ENCODE data around the gene C1orf21.

C1orf21 gene

DNA sequence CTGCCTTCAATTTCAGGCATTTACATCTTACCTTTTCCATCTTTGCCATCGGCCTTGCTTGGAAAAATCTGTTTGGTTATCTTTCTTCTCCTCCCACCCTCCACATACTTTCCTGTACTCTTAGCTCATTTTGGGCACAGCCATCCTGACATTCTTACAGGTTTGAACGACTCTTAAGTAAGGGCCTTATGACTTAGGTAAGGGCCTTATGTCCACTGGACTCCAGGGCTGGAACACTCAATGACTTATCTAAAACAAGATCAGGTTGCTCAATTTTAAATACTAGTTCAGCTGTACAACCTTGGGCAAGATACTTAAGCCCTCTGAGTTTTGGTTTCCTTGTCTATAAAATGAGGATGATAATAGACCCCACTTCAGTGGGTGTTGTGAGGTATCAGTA lies 40.9 kb downstream of the C1orf21 start:
- Histone ChIP-seq H3K36me3 (ENCODE audit: control insufficient read depth, insufficient read depth, low read length, severe bottlenecking) (no peaks in the 10 kb centered on the region), H3K4me3 (ENCODE audit: low read length) (no peak overlapping the region), H3K4me1 (ENCODE audit: control insufficient read depth, insufficient read depth, low read length) (no peaks in the 10 kb centered on the region), H3K9me3 (ENCODE audit: control insufficient read depth, low read length) (no peaks in the 10 kb centered on the region), H3K27me3 (replicated peaks; ENCODE audit: control insufficient read depth, insufficient read depth, low read length) (no peaks in the 10 kb centered on the region), H3K9ac (ENCODE audit: low read length) (no peak overlapping the region)
- DNase-seq (ENCODE audit: low read depth), result no peak

DNA sequence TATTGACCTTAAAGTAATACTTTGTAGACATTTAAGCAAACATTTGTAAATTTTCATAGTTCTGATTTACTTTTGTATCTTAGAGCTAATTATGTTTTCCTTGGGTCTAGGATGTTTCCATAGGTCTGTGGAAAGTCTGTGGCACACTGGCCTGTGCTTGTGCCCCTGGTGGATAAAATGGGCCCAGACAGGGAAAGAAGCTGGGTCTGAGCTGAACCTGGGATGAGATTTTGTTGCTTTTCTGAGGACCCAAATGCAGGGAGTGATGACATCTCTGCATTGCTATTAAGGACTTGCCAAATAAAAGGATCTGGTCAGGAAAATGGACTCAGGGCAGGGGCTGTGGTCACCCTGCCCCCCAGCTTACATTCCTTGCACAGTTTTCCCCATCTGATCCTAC lies 41.8 kb downstream of the C1orf21 start:
- no peaks in the 10 kb centered on the region for H3K9me3 ChIP-seq (ENCODE audit: control insufficient read depth, low read length)
- H3K4me1 ChIP-seq (ENCODE audit: control insufficient read depth, insufficient read depth, low read length), result no peaks in the 10 kb centered on the region
- no peak overlapping the region for H3K4me3 ChIP-seq (ENCODE audit: low read length)
- no peak overlapping the region for H3K9ac ChIP-seq (ENCODE audit: low read length)
- no peak for DNase-seq (ENCODE audit: low read depth)
- no peaks in the 10 kb centered on the region for H3K27me3 ChIP-seq (replicated peaks; ENCODE audit: control insufficient read depth, insufficient read depth, low read length)
- H3K36me3 ChIP-seq (ENCODE audit: control insufficient read depth, insufficient read depth, low read length, severe bottlenecking), result no peaks in the 10 kb centered on the region

DNA sequence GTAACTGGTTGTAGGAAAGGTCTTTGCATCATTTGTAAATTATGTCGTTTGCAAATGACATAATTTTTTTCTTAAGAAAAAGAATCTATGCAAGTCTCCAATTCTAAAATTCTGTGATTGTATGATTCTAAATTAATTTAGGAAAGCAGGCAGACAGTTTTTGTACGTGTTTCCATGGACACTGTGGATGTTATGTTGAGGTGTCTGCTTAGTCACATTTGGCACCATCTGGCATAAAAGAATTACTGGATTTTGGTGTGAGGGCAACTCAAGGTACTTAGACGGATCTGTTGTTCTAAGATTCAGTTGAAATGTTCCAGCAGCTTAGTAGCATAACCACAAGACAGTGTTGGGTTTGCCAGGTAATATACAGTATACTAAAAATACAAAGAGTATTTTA lies 42.5 kb downstream of the C1orf21 start:
- Histone ChIP-seq H3K4me3 (ENCODE audit: low read length) (no peak overlapping the region), H3K36me3 (ENCODE audit: control insufficient read depth, insufficient read depth, low read length, severe bottlenecking) (no peaks in the 10 kb centered on the region), H3K27me3 (replicated peaks; ENCODE audit: control insufficient read depth, insufficient read depth, low read length) (no peaks in the 10 kb centered on the region), H3K9me3 (ENCODE audit: control insufficient read depth, low read length) (no peaks in the 10 kb centered on the region), H3K9ac (ENCODE audit: low read length) (no peak overlapping the region), H3K4me1 (ENCODE audit: control insufficient read depth, insufficient read depth, low read length) (no peaks in the 10 kb centered on the region)
- no peak for DNase-seq (ENCODE audit: low read depth)

DNA sequence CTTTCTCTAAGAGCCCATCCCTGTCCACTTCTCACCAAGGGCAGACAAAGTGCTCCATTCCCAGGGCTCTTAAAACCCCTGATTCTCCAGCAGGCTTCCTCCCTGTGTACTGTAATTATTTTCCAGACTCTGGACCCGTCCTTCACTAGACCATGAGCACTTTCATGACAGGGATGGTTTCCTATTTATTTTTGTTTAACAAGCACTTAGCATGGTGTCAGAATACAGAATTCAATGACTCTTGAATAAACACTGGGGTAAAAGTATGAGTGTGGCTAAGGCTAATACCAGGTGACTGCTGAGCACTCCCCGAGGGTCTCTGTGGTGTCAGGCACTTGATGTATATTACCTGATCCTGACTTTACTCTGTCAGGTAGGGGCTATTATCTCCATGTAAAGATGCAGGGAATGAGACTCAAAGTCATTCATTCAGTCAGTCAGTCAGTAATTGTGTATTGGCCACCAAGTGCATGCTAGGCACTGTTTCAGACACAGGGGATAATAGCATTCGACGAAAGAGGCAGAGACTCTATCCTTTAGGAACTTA lies 47.2 kb downstream of the C1orf21 start:
- no peak overlapping the region for H3K4me3 ChIP-seq (ENCODE audit: low read length)
- no peaks in the 10 kb centered on the region for H3K4me1 ChIP-seq (ENCODE audit: control insufficient read depth, insufficient read depth, low read length)
- no peak for DNase-seq (ENCODE audit: low read depth)
- H3K9me3 ChIP-seq (ENCODE audit: control insufficient read depth, low read length), result no peaks in the 10 kb centered on the region
- no peaks in the 10 kb centered on the region for H3K27me3 ChIP-seq (replicated peaks; ENCODE audit: control insufficient read depth, insufficient read depth, low read length)
- no peaks in the 10 kb centered on the region for H3K36me3 ChIP-seq (ENCODE audit: control insufficient read depth, insufficient read depth, low read length, severe bottlenecking)
- H3K9ac ChIP-seq (ENCODE audit: low read length), result no peak overlapping the region

DNA sequence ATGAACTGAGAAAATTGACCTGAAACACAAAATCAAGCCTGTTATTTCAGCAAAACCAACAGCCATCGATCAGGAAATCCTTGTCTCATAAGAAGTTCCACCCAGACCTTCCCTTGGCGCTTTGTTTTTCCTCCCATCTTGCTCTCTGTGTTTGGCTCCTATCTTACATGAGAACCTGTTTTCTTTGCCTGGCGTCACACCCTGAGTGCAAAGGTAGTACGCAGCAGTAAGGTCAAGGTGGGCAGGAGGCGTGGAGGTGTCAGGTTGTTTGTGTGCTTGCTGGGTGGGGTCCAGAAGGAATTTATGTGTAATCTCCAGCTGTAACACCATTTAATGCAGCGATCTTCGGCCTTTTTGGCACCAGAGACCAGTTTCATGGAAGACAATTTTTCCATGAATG lies 50.5 kb downstream of the C1orf21 start:
- Histone ChIP-seq H3K36me3 (ENCODE audit: control insufficient read depth, insufficient read depth, low read length, severe bottlenecking) (no peaks in the 10 kb centered on the region), H3K4me3 (ENCODE audit: low read length) (no peak overlapping the region), H3K9me3 (ENCODE audit: control insufficient read depth, low read length) (no peaks in the 10 kb centered on the region), H3K27me3 (replicated peaks; ENCODE audit: control insufficient read depth, insufficient read depth, low read length) (no peaks in the 10 kb centered on the region), H3K4me1 (ENCODE audit: control insufficient read depth, insufficient read depth, low read length) (no peaks in the 10 kb centered on the region), H3K9ac (ENCODE audit: low read length) (no peak overlapping the region)
- no peak for DNase-seq (ENCODE audit: low read depth)

DNA sequence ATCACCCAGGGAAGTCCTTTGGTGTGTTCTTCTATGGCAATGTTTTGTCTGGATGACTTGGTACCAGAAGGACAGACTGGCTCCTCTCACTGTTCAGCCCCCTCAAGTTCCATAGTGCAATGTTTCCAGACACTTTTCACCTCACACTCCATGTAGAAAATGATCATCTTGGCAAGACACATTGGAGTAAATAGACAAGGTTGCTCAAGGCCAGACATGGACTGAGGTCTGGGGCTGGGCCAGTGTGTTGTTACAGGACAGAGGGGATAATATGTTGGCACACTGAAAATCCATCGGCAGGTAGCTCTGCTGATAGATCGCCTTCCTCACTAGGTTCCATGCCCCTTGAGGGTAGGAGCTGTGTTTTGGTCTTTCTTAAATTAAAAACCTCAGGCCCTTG lies 51.5 kb downstream of the C1orf21 start:
- no peaks in the 10 kb centered on the region for H3K36me3 ChIP-seq (ENCODE audit: control insufficient read depth, insufficient read depth, low read length, severe bottlenecking)

DNA sequence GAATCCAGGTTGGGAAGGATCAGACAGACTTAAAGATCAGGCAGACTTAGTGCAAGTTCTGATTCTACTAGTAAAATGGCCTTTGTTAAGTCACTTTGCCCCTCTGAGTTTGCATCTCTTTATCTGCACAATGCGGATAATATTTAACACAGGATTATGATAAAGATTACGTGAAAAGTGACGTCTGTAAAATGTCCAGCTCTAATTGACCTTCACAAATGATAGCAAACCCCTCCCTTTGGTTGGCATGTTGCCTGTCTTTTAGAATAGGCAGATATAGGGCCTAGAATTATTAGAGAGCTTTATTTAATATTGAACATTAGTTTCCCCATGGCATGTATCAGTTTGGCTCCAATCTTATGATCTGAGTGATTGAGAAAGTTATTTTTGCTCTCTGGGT lies 55.4 kb downstream of the C1orf21 start:
- H3K4me1 ChIP-seq (ENCODE audit: control insufficient read depth, insufficient read depth, low read length), result no peaks in the 10 kb centered on the region
- H3K27me3 ChIP-seq (replicated peaks; ENCODE audit: control insufficient read depth, insufficient read depth, low read length), result no peaks in the 10 kb centered on the region
- H3K4me3 ChIP-seq (ENCODE audit: low read length), result no peak overlapping the region
- no peaks in the 10 kb centered on the region for H3K36me3 ChIP-seq (ENCODE audit: control insufficient read depth, insufficient read depth, low read length, severe bottlenecking)
- no peaks in the 10 kb centered on the region for H3K9me3 ChIP-seq (ENCODE audit: control insufficient read depth, low read length)
- no peak overlapping the region for H3K9ac ChIP-seq (ENCODE audit: low read length)
- DNase-seq (ENCODE audit: low read depth), result no peak

More for the DNA sequence above, 51.5 kb downstream of the C1orf21 start:
- DNase-seq (ENCODE audit: low read depth), result no peak
- Histone ChIP-seq H3K9ac (ENCODE audit: low read length) (no peak overlapping the region), H3K4me1 (ENCODE audit: control insufficient read depth, insufficient read depth, low read length) (no peaks in the 10 kb centered on the region), H3K27me3 (replicated peaks; ENCODE audit: control insufficient read depth, insufficient read depth, low read length) (no peaks in the 10 kb centered on the region), H3K9me3 (ENCODE audit: control insufficient read depth, low read length) (no peaks in the 10 kb centered on the region), H3K4me3 (ENCODE audit: low read length) (no peak overlapping the region)

DNA sequence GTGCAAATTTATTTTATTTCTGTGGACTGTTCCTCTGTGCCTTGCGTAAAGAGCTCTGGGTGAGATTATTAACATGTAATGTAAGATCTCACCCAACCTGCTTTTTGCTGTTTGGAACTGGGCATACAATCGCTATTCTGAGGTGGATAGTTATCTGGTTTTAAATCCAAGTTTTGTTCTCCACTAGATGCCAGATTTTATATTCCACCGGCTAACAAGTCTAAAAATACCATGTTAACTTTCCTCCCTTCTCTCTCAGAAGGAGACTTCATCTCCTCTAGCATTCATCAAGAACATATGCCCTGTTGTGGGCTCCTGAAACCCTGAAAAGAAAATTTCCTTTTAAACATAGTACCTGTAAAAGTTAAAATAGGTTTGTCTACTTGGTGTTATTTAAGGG lies 56.4 kb downstream of the C1orf21 start:
- no peaks in the 10 kb centered on the region for H3K9me3 ChIP-seq (ENCODE audit: control insufficient read depth, low read length)
- no peak overlapping the region for H3K4me3 ChIP-seq (ENCODE audit: low read length)
- no peak for DNase-seq (ENCODE audit: low read depth)
- H3K27me3 ChIP-seq (replicated peaks; ENCODE audit: control insufficient read depth, insufficient read depth, low read length), result no peaks in the 10 kb centered on the region
- no peaks in the 10 kb centered on the region for H3K36me3 ChIP-seq (ENCODE audit: control insufficient read depth, insufficient read depth, low read length, severe bottlenecking)
- H3K4me1 ChIP-seq (ENCODE audit: control insufficient read depth, insufficient read depth, low read length), result no peaks in the 10 kb centered on the region
- no peak overlapping the region for H3K9ac ChIP-seq (ENCODE audit: low read length)

DNA sequence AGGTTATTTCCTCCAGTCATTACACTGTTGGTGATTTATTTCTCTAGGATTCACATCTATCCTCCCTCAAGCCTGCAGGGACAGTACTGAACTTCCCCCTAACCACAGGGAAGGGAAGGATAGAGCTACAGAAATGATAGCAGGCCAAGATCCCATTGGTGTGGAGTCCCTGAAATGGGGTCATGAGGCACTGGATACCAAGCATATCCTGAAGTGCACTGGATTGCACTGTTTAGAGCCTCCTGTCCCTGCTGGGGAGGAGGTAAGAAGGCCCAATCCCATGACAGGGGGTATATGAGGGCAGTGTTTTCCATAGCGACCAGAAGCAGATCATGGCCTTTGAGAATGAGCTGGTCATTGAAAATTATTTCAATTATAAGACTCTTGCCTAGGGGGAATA lies 56.8 kb downstream of the C1orf21 start:
- DNase-seq (ENCODE audit: low read depth), result no peak
- H3K36me3 ChIP-seq (ENCODE audit: control insufficient read depth, insufficient read depth, low read length, severe bottlenecking), result no peaks in the 10 kb centered on the region
- H3K4me3 ChIP-seq (ENCODE audit: low read length), result no peak overlapping the region
- H3K4me1 ChIP-seq (ENCODE audit: control insufficient read depth, insufficient read depth, low read length), result no peaks in the 10 kb centered on the region
- no peaks in the 10 kb centered on the region for H3K9me3 ChIP-seq (ENCODE audit: control insufficient read depth, low read length)
- H3K9ac ChIP-seq (ENCODE audit: low read length), result no peak overlapping the region
- H3K27me3 ChIP-seq (replicated peaks; ENCODE audit: control insufficient read depth, insufficient read depth, low read length), result no peaks in the 10 kb centered on the region

DNA sequence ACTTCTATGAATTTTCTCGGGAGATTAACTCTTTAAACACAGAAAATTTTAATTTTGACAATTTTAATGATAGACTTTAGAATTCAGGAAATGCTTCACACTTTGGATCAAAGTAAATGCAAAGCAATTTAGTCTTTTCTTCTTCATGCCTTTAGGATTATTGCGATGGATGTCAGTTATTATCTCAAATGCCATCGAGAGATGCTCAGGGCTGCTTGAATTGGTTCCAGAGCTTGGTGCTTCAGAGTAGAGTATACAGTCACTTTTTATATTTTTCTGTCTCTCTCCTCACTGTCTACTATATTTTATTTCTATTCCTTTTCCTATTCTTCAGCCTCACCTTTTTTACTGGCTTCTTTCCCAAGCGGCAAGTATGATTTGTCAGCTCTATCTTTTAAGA lies 59.2 kb downstream of the C1orf21 start:
- Histone ChIP-seq H3K4me3 (ENCODE audit: low read length) (no peak overlapping the region), H3K36me3 (ENCODE audit: control insufficient read depth, insufficient read depth, low read length, severe bottlenecking) (no peaks in the 10 kb centered on the region), H3K27me3 (replicated peaks; ENCODE audit: control insufficient read depth, insufficient read depth, low read length) (no peaks in the 10 kb centered on the region), H3K9me3 (ENCODE audit: control insufficient read depth, low read length) (no peaks in the 10 kb centered on the region), H3K9ac (ENCODE audit: low read length) (no peak overlapping the region), H3K4me1 (ENCODE audit: control insufficient read depth, insufficient read depth, low read length) (no peaks in the 10 kb centered on the region)
- no peak for DNase-seq (ENCODE audit: low read depth)

DNA sequence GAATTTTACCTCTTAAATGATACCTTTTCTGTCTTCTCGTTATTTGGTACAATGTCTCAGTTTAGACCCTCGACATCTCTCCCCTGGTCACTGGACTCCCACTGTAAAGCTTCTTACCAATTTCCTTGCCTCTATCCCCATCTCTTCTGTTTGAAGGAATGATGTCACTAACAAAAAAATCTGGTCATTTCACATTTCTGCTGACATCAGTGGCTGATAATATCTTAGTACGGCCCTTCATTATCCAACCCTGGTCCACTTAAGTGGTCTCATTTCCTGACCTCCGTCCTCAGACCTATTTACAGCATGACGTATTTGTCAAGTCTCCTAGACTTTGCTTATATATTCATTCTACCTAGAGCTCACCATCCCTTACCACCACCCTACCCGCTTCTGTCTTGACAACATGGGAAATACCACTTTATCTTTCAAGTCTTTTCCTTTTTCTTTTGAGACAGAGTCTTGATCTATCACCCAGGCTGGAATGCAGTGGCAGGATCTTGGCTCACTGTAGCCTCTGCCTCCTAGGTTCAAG lies 60.9 kb downstream of the C1orf21 start:
- Histone ChIP-seq H3K4me1 (ENCODE audit: control insufficient read depth, insufficient read depth, low read length) (no peaks in the 10 kb centered on the region), H3K4me3 (ENCODE audit: low read length) (no peak overlapping the region), H3K9me3 (ENCODE audit: control insufficient read depth, low read length) (no peaks in the 10 kb centered on the region), H3K9ac (ENCODE audit: low read length) (no peak overlapping the region), H3K36me3 (ENCODE audit: control insufficient read depth, insufficient read depth, low read length, severe bottlenecking) (no peaks in the 10 kb centered on the region), H3K27me3 (replicated peaks; ENCODE audit: control insufficient read depth, insufficient read depth, low read length) (no peaks in the 10 kb centered on the region)
- no peak for DNase-seq (ENCODE audit: low read depth)

DNA sequence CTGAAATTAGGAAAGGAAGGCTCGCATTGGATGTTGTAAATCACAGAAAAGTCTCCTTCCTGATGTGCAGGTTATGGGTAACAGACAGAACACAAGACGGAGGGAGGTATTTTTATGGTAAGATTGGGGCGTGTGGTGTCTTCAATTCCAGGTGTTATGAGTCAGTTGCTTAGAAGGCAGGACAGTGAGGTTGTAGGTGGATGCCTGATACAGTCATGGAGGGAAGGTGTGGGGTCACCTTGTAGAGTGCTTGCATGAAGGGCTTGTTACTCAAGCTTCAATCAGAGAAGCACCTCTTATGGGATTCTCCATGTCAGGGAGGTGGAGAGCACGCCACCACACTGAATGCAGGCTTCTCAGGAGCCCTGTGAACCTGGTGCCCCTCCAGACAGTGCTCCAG lies 63.1 kb downstream of the C1orf21 start:
- no peaks in the 10 kb centered on the region for H3K36me3 ChIP-seq (ENCODE audit: control insufficient read depth, insufficient read depth, low read length, severe bottlenecking)
- H3K9ac ChIP-seq (ENCODE audit: low read length), result no peak overlapping the region
- H3K4me1 ChIP-seq (ENCODE audit: control insufficient read depth, insufficient read depth, low read length), result no peaks in the 10 kb centered on the region
- DNase-seq (ENCODE audit: low read depth), result no peak
- H3K27me3 ChIP-seq (replicated peaks; ENCODE audit: control insufficient read depth, insufficient read depth, low read length), result no peaks in the 10 kb centered on the region
- no peak overlapping the region for H3K4me3 ChIP-seq (ENCODE audit: low read length)
- H3K9me3 ChIP-seq (ENCODE audit: control insufficient read depth, low read length), result no peaks in the 10 kb centered on the region
